Esophagus squamous epithelium (tissue), 5 donors: Measurements from ENCODE around the gene MTA1. TPM values are rescaled to one million over a fixed set of nuclear protein-coding genes. Genes with fewer than 3 reads are reported as not detected.

ENCODE experiments used
- DNase-seq: peaks from one replicate; lab custom pipeline; 2025; lab: John Stamatoyannopoulos, UW
- H3K27ac ChIP-seq, 4 donors: fragments of 200-600 bp; sonication (generic); one replicate each; pipeline ENCODE4 v1.5.1; 2016 to 2019; ENCODE audit warnings: mild to moderate bottlenecking in 1 of 4
- H3K27me3 ChIP-seq, 4 donors: fragments of 200-600 bp; sonication (generic); 1 replicate in 3 of 4; 2 replicates in 1 of 4; pipeline versions ENCODE4 v1.5.1 to v1.6.0; 2017 to 2021; ENCODE audit warnings: antibody characterized with exemption in 1 of 4
- H3K36me3 ChIP-seq, 3 donors: fragments of 200-600 bp; sonication (generic); one replicate each; pipeline ENCODE4 v1.5.1; 2016 to 2019
- H3K4me1 ChIP-seq, 3 donors: fragments of 200-600 bp; sonication (generic); one replicate each; pipeline ENCODE4 v1.5.1; 2017 to 2019
- H3K4me3 ChIP-seq, 4 donors: fragments of 200-600 bp; sonication (generic); 1 replicate in 3 of 4; 2 replicates in 1 of 4; pipeline ENCODE4 v1.5.1; 2016 to 2019; ENCODE audit warnings: mild to moderate bottlenecking in 2 of 4, moderate library complexity in 1 of 4
- H3K9me3 ChIP-seq, 3 donors: fragments of 200-600 bp; sonication (generic); one replicate each; pipeline ENCODE4 v1.5.1; 2016 to 2019
- CTCF ChIP-seq, 6 experiments: fragments of 450-650 bp in 4 of 6; fragments of 200-600 bp in 2 of 6; sonication (generic) in 2 of 6; IDR thresholded peaks; one replicate each; pipeline ENCODE4 v1.5.1; 2016 to 2019; ENCODE audit warnings: antibody characterized with exemption in 6 of 6, mild to moderate bottlenecking in 4 of 6, moderate library complexity in 4 of 6
- POLR2A ChIP-seq, 4 donors: fragments of 450-650 bp; IDR thresholded peaks; one replicate each; pipeline ENCODE4 v1.6.1; 2017; ENCODE audit warnings: antibody characterized with exemption in 4 of 4, mild to moderate bottlenecking in 4 of 4, moderate library complexity in 3 of 4
- WGBS, 2 donors: methylation state at CpG; one replicate each; pipeline ENCODE4 v1.1.5; 2018; 5-methylcytosine and 5-hydroxymethylcytosine counted together
- intact Hi-C: fragments of 100-400 bp; cut with DNase I; formaldehyde crosslinking; loops from one replicate; pipeline ENCODE4 v1.15.0; 2022
- total RNA-seq, 4 donors: library from RNA; depleted of rRNA; stranded (reverse); fragments of >200 nt; gene quantifications; one replicate each; pipeline ENCODE4 v1.1.0, GENCODE V29; 2016
- donor health status: DM: yes; HTN: yes; CAD: no.

The MTA1 gene
- total RNA-seq, 4 donors from 2014 or later: 19.9 to 64.7 (median 39.6) TPM

- intact Hi-C loops: no loop called here
- peaks cover 0 to 9% (median 0%) of the 10 kb centered on the region in 4 donors for H3K27me3 ChIP-seq
- H3K4me3 ChIP-seq: no peak overlapping the region
- TF ChIP-seq CTCF (IDR thresholded peaks at IDR 0.05) (no peak), POLR2A (IDR thresholded peaks at IDR 0.05) (no peak)
- H3K27ac ChIP-seq: no peak overlapping the region
- H3K4me1 ChIP-seq: peaks cover 0 to 11% (median 0%) of the 10 kb centered on the region in 3 donors
- 64 to 78% methylated on average over 6 to 7 of the region's 7 CpGs for WGBS, 2 donors
- no peak for DNase-seq
- H3K36me3 ChIP-seq: no peaks in the 10 kb centered on the region
- no peaks in the 10 kb centered on the region for H3K9me3 ChIP-seq
Observed at GRCh38 chr14:105503296-105503640, 83.6 kb downstream of the MTA1 start.

GRCh38 chr14:105503935-105504692 lies 84.5 kb downstream of the MTA1 start:
- H3K27me3 ChIP-seq: peaks cover 0 to 16% (median 0%) of the 10 kb centered on the region in 4 donors
- DNase-seq: no peak
- H3K4me1 ChIP-seq: peaks cover 0 to 10% (median 0%) of the 10 kb centered on the region in 3 donors
- no peak for TF ChIP-seq POLR2A (IDR thresholded peaks at IDR 0.05)
- TF ChIP-seq CTCF (IDR thresholded peaks at IDR 0.05): no peak
- H3K9me3 ChIP-seq: no peaks in the 10 kb centered on the region
- H3K27ac ChIP-seq: no peak overlapping the region
- intact Hi-C loops: no loop called here
- 59 to 74% methylated on average over 9 to 15 of the region's 29 CpGs for WGBS, 2 donors
- no peaks in the 10 kb centered on the region for H3K36me3 ChIP-seq
- H3K4me3 ChIP-seq: no peak overlapping the region

GRCh38 chr14:105505101-105505500 lies 85.5 kb downstream of the MTA1 start:
- Histone ChIP-seq H3K4me1 (no peaks in the 10 kb centered on the region), H3K9me3 (no peaks in the 10 kb centered on the region), H3K27ac (no peak overlapping the region), H3K4me3 (no peak overlapping the region), H3K27me3 (peaks cover 0 to 24% (median 0%) of the 10 kb centered on the region in 4 donors), H3K36me3 (no peaks in the 10 kb centered on the region)
- TF ChIP-seq POLR2A (IDR thresholded peaks at IDR 0.05) (no peak), CTCF (IDR thresholded peaks at IDR 0.05) (no peak)
- intact Hi-C loops: no loop called here
- DNase-seq: no peak
- WGBS, 2 donors: 100% methylated on average over 1 of the region's 16 CpGs; no CpG with 5 or more reads in 1 of the 2 donors

GRCh38 chr14:105507247-105507646 lies 87.6 kb downstream of the MTA1 start:
- H3K9me3 ChIP-seq: no peaks in the 10 kb centered on the region
- no peak for DNase-seq
- TF ChIP-seq POLR2A (IDR thresholded peaks at IDR 0.05): no peak
- TF ChIP-seq CTCF (IDR thresholded peaks at IDR 0.05): no peak
- peaks cover 0 to 4% (median 0%) of the 10 kb centered on the region in 3 donors for H3K4me1 ChIP-seq
- intact Hi-C loops: no loop called here
- no peak overlapping the region for H3K4me3 ChIP-seq
- no peak overlapping the region for H3K27ac ChIP-seq
- H3K36me3 ChIP-seq: no peaks in the 10 kb centered on the region
- 64 to 71% methylated on average over 17 of the region's 17 CpGs for WGBS, 2 donors
- peaks cover 0 to 42% (median 0%) of the 10 kb centered on the region in 4 donors for H3K27me3 ChIP-seq

- DNase-seq: no peak
- H3K27me3 ChIP-seq: peaks cover 0 to 50% (median 0%) of the 10 kb centered on the region in 4 donors
Observed at GRCh38 chr14:105508069-105508468, 88.4 kb downstream of the MTA1 start.

More at GRCh38 chr14:105508069-105508468, 88.4 kb downstream of the MTA1 start:
- TF ChIP-seq CTCF (IDR thresholded peaks at IDR 0.05) (no peak), POLR2A (IDR thresholded peaks at IDR 0.05) (no peak)
- Histone ChIP-seq H3K36me3 (no peaks in the 10 kb centered on the region), H3K9me3 (no peaks in the 10 kb centered on the region), H3K27ac (no peak overlapping the region), H3K4me1 (peaks cover 0 to 8% (median 0%) of the 10 kb centered on the region in 3 donors), H3K4me3 (no peak overlapping the region)
- intact Hi-C loops: no loop called here
- 77 to 88% methylated on average over 11 to 14 of the region's 16 CpGs for WGBS, 2 donors
